HK-2 (cell line): ENCODE measurements around the gene GFPT1.
"Not testable (repeated sequence)": the region's sequence is repeated elsewhere in the genome, so short reads cannot be mapped to it uniquely, and the experiment has no call there.

ENCODE experiments used
- DNase-seq: peaks from one replicate; pipeline ENCODE4 v3.0.0-alpha.2; 2018; ENCODE audit not compliant: unreplicated experiment

GFPT1 gene

DNA sequence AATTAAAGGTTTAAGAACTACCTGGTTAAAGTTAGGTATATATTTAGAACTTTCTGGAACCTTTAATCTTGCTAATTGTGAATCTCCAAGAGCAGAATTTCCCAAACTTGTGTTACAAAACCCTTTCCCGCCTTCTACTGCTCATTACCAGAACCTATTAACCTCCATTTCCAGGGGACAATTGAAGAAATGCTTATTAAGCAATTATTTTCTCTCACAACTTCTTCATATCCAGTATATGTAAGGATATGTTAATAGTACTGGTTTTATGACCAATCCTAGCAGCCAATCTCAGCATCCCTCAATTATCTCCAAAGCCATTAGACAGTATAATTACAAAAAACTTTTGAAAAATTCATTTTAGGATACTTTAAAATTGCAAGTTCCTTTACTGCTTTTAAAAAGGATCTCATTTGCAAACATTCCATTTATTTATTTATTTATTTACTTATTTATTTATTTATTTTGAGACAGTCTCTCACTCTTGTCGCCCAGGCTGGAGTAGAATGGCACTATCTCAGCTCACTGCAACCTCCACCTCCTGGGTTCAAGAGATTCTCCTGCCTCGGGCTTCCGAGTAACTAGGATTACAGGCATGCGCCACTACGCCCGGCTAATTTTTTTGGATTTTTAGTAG is 3.7 kb downstream of the GFPT1 start:
- DNase-seq = no peak

DNA sequence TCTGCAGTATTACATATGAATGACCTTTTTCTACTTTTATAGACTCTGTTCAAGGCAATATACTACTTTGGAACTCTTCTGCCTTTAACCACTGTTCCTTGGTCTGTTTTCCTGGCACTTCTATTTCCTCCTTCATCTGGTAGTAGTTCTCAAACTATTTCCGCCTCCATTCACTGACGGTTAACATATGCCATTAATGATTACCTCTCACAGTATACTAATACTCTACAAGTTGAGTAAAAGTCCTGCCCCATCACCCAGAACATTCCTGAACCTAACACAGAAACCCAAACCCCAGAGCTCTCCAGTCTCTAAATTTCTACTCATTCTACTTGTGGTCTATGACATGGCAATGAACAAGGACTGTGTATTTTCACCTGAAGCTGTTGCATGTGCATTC is 4.5 kb downstream of the GFPT1 start:
- no peak for DNase-seq

DNA sequence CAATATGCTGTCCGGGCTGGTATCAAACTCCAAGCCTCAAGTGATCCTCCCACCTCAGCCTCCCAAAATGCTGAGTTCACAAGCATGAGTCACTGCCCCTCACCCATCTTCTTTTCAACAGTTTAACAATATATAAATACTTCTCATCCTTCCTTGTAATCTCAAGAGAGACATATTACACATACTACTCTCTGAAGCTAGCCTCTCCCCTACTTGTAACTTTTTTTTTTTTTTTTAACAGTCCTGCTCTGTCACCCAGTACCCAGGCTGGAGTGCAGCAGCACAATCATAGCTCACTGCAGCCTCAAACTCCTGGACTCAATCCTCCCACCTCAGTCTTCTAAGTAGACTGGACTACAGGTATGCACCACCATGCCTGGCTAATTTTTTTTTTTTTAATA is 5.7 kb downstream of the GFPT1 start:
- no peak for DNase-seq

DNA sequence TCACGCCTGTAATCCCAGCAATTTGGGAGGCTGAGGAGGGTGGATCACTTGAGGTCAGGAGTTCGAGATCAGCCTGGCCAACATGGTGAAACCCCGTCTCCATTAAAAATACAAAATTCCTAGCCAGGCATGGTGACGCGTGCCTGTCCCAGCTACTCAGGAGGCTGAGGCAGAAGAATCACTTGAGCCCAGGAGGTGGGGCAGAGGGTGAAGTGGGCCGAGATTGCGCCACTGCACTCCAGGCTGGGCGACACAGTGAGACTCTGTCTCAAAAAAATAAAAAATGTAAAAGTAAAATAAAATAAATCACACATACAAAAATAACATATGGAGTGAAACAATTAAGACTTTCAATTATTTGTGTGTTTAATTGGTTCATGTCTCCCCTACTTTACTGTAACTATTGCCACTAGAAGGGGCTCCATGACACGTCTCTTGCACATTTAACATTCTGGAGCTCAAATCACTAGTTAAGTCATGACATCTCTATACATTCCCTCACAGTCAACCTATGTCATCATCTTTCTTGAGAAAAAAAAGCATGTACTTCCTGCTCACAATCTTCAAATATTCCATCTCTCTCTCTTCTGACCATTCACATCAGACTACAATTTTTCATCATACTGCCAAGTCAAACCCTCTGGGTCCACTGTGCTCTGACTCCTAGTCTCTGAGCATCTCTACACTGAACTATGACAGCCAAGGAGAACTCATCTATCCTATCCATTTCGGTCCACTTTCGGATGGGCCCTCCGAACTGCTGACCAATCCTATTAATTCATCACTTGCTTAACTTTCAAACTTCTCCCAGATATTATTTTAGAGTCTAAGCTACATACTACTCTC is 6.7 kb downstream of the GFPT1 start:
- no peak for DNase-seq

DNA sequence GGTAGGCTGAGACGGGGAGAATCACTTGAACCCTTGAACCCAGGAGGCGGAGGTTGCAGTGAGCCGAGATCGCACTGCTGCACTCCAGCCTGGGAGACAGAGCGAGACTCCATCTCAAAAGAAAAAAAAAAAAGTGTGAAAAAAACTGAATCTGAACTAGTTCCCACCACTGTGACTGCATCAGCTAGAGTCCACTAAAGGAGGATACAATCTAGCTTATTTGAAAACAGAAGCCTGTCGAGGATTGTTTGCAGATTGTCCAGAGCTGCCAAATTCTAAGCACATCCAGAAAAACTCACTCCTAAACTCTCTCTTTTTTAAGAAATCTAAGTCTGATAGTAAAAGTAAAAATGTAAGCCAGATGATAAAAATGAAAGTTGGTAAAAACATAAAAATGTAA is 10.6 kb downstream of the GFPT1 start:
- no peak for DNase-seq

DNA sequence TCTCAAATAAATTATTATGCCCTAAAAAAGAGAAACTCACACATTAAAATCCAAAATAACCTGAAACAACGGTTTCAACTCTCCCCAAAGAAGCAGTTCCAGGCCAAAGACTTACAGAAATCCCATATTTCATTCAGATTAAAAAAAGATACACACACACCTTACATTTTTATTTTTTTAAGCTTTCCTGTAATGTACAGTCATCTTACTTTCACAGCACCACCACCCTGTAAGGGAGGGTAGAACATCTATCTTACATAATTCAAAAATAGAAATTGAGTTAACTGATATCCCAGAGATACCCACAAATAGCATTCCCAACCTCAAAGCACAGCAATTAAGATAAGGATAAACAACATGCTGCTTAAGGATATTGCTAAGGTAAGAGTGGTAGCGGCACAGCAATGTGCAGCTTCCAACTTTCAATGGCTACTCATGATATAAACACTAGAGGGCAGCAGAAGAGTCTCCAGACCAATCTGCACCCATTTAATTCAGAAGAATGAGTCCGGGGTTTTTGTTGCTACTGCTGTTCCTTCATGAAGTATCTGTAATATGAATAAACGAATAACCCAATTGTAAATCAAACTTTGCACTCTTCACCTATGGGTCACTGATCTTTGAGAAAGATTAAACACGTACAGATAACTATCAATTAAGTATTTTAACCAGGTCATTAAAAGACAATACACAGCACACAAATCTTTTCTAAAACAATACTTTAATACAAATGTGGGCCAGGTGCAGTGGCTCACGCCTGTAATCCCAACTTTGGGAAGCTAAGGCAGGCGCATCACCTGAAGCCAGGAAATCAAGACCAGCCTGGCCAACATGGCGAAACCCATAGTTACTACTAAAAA is 11.3 kb downstream of the GFPT1 start:
- no peak for DNase-seq

DNA sequence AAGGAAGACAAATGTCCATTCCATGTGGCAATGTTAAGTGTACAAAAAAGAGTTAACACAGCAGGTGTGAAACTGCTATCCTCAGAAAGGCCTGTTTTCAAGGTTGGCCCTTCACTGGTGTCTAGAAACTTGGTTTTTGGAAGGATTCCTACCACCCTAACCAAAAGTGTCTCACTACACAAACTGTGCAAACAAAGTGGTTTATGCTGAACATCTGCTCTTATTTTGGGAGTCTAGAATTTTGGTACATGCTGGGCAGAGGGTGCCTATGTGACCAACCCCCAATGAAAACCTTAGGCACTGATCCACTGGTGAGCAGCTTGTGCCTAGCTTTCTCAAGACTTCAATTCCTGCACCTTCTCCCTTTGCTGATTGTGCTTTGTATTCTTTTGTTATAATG is 14.3 kb downstream of the GFPT1 start:
- no peak for DNase-seq

DNA sequence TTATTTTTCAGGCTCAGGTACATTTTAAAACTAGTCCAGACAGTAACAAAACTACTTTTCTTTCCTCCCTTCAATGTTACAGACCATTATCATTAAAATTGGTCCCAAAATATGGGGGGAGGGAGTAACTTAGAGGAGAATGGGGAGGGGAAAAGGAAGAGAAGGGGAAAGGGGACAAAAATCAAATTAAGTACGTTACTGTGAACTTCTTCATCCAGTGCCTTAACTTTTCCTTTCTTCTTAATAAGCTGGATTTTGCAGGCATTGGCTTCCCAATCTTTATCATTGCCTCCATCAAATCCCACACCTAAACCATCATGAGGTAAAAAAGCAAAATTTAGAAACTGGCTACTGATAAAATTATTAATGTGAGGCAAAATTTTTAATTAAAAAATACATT is 17.2 kb downstream of the GFPT1 start:
- DNase-seq = no peak

DNA sequence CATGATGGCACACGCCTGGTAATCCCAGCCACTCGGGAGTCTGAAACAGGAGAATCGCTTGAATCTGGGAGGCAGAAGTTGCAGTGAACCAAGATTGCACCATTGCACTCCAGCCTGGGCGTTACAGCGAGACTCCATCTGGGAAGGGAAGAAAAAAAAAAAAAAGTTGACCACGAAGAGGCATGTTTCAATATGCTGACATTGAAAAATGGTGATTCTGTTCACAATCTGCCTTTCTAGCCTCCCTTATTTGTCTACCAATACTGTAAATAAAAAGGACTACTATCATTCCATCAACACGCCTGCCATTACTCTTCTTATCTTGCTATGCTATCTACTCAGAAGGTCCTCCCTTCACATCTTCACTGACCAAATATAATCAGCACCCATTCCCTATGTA is 18.4 kb downstream of the GFPT1 start:
- DNase-seq = no peak

DNA sequence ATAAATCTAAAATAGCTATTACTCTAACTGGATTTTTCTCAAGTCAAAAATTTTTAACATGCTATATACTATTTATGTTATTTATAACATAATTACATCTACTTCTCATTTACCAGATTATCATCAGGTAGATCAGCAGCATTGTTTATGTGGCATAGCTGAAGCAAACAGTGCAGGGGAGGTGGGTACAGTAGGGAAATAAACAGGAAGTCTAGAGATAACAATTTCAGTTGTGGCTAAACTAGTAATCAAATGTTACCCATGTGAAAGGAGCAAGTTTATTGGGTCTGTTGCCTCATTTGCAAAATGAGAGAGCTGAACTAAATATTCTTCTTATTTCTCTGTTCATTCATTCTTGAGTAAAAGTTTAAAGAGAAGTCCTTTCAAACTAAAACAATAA is 27.7 kb downstream of the GFPT1 start:
- DNase-seq = no peak

DNA sequence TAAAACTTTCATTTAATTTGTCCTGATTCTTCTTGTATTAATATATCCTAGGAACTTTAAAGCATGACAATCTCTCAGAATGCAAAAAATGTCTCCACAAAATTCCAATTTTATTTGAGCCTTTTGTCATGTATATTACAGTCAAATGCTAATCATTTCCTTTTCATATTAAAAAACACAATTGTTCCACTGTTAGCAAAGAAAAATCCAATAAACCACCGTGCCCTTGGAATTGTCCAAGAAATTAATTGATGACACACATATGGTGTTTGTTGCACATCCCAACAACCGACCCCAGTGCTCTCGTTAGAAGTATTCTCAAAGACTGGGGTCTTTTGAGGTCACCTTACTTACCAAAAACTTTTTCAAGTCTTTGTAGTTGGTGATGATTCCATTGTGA is 28.1 kb downstream of the GFPT1 start:
- DNase-seq = no peak

DNA sequence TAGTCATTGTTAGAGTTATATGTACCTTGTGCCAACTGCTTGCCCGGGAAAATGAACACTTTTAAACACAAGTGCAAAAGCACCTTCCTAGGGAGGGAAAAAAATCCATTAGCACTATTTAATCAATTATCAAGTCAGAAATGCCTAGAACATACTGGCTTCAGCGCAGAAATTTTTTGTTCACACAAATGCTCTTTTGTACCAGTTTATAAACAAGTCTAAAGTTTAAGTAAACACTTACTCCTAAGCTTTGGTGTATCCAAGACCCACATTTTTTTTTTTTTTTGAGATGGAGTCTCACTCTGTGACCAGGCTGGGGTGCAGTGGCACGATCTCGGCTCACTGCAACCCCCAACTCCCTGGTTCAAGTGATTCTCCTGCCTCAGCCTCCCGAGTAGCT is 30.6 kb downstream of the GFPT1 start:
- DNase-seq = no peak

DNA sequence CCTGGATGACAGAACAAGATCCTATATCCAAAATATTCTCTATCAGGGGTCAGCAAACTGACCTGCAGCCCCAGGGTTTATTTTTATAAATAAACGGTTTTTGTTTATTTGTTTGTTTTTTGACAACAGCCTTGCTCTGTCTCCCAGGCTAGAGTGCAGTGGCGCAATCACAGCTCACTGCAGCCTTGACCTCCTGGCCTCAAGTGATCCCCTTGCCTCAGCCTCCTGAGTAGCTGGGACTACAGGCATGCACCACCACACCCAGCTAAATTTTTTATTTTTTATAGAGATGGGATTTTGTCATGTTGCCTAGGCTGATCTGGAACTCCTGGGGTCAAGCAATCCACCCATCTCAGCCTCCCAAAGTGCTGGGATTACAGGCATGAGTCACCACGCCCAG is 32.1 kb downstream of the GFPT1 start:
- not testable (repeated sequence) for DNase-seq

DNA sequence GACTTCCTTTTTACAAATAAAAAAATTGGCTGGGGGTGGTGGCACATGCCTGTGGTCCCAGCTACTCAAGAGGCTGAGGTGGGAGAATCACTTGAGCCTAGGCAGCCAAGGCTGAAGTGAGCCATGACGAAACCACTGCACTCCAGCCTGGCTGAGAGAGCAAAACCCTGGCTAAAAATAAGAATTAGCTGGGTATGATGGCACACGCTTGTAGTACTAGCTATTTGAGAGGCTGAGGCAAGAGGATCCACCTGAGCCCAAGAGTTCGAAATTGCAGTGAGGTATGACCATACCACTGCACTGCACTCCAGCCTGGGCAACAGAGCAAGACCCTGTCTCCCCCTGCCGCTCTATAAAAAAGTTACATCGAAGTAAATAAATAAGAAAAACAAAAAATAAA is 33.7 kb downstream of the GFPT1 start:
- no peak for DNase-seq

DNA sequence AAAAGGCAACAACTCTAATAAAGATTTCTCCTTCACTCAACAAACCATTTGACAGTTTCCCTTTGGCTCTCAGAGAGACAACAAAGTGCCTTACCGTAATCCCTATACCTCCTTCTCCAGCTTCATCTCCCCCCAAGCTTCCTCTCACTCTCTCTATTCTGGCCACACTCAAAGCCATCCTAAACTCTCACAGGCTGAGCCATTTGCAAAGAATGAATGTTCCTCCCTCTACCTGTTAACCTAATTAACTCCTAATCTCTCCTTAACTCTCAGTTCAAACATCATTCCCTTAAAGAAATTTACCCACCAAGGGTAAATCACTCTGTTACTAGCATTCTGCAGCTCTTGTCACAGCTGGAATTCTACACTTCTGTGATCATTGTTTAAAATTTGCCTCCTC is 38.2 kb downstream of the GFPT1 start:
- no peak for DNase-seq

DNA sequence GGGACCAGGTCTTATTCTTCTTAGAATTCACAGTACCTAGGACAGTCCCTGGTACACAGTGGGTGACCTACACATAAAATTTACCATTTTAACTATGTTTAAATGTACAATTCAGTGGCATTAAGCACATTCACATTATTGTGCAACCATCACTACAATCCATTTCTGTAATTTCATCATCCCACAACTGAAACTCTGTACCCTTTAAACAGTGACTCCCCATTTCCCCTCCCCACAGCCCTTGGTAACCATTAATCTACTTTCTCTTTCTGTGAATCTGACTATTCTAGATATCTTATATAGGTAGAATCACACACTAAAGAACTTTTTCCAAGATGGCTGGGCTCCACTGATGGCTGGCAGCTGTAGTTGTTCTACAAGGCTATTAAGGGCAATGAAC is 41.6 kb downstream of the GFPT1 start:
- DNase-seq = no peak

DNA sequence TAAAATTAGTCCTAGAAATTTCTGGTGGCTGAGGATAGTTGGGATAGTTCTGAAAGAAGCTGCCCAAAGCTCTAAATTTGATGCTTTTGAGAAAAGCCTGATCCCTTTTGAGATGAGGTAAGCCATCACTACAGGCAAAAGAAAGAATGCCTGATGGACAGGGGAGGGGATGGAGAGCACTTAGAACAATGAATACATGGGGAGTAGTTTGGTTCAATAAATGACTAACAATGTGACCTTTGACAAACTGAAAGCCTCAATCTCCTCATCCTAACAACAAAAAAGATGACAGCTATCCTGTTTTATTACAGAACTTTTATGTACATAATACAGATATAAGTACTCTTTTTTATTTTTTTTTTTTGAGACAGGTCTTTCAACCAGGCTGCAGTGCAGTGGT is 42.7 kb downstream of the GFPT1 start:
- no peak for DNase-seq

DNA sequence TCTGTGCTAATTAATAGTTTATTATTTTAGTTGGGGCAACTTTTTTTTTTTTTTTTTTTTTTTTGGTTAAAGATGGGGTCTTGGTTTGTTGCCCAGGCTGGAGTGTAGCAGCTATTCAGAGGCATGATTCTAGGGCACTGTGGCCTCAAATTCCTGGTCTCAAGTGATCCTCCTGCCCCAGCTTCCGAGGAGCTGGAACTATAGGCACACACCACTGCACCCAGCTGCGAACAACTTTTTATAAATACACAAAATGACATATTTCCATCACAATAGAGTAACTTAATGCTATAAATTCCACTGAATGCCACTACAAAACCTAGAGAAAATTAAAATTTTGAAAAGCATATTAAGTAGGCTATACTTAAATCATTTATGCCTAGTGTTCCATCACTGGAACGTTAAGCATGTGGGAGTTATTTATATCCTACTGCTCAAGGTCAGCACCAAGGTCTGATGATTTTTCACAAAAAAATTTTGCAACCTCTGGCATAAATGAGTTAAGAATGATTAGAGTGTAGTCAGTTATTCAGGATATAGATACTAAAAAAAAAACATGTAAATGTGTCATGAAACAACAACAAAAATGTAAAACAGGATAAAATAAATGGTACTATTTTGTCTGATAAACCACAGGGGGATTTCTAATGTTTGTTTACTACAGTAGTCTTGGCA is 46.8 kb downstream of the GFPT1 start:
- DNase-seq = no peak

DNA sequence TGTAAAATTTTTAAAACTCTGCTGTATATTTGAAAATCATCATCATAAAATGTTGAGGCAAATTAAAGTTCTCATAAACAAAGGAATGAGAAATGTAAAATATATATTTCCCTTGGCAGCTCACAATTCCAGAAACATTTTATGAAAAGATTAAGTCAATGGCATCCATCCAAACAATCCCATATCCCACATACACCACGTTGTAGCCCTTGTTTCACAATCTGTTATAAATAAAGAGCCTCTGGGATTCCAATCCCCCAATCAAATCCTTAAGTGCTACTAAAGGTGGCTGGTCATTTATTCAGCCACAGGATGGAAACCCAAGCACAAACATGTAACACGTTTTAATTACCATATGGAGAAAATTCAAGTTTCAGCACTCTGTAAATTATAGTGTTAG is 51.7 kb downstream of the GFPT1 start:
- no peak for DNase-seq

DNA sequence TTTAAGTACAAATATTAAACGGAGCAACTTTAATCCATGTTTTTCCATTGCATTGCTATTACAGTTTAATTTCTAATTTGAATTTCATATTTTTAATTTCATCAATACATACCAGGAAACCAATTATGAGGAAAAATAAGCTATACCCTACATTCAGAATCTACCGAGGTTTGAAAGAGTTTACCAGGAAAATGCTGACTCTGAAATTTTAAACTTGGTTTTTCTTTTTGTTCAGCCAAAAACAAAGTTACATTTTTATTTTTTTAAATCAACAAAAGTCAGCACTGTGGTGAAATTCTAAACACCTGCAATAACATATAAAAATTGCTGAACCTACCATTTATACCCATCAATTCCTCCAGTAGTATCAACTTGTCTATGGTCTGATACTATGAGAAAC is 53.7 kb downstream of the GFPT1 start:
- DNase-seq = no peak

DNA sequence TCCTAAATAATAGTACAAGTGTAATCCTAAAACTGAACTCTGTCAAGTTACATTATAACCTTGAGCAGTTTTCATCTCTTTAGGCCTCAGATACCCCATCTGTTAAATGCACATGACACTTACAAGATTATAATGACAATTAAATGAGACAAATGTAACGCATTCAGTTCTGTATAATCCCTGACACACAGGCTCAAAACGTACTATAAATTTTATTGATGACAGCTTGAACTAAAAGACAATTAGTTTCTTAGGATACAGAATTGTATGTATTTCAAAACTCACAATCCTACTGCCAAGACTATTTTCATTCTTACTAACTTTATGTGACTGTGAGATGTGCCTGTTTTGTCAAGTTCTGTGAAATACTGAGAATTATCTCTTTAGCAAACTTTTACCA is 56.2 kb downstream of the GFPT1 start:
- no peak for DNase-seq

DNA sequence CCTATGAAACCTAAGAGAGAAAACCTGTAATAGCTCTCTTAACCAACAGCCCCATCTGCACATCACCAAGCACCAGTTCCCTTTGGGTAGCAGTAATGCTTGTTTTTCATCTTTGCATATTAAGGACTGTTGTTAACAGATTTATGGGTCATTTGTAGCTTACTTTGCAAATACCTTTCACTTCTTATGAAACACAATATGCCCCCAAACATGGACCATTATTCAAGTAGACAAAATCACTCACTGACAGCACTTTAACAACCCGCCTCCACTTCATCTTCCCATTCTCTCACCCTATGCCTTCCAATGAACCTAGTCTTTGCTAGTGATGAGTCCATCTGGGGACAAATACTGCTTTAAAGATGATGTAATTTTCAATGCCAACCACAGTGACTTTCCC is 64.4 kb downstream of the GFPT1 start:
- no peak for DNase-seq
